H9 (cell line): ENCODE results near the gene FBXL7. TPM values are rescaled to one million over a fixed set of nuclear protein-coding genes. Genes with fewer than 3 reads are reported as not detected.

Experiments
- DNase-seq: peaks from one replicate; pipeline ENCODE4 v3.0.0-alpha.2; 2017
- H2AFZ ChIP-seq: one replicate; pipeline ENCODE4 v1.6.1; 2013; ENCODE audit warnings: mild to moderate bottlenecking, low read length, control low read depth, moderate library complexity
- H2AK5ac ChIP-seq: 2 replicates; pipeline ENCODE4 v1.6.1; 2013; ENCODE audit warnings: low read length, control low read depth, mixed read lengths; ENCODE audit not compliant: insufficient read length
- H2BK120ac ChIP-seq: one replicate; pipeline ENCODE4 v1.6.1; 2013; ENCODE audit warnings: low read depth, mild to moderate bottlenecking, low read length, control low read depth, inconsistent platforms; ENCODE audit not compliant: poor library complexity, severe bottlenecking
- H2BK12ac ChIP-seq: 2 replicates; pipeline ENCODE4 v1.6.1; 2013; ENCODE audit warnings: low read length, control low read depth, mixed read lengths, low read depth; ENCODE audit not compliant: insufficient read length
- H2BK15ac ChIP-seq: 2 replicates; pipeline ENCODE4 v1.6.1; 2013; ENCODE audit warnings: low read depth, low read length, control low read depth
- H2BK20ac ChIP-seq: one replicate; pipeline ENCODE4 v1.6.1; 2013; ENCODE audit warnings: low read depth, mild to moderate bottlenecking, low read length, control low read depth, inconsistent platforms; ENCODE audit not compliant: poor library complexity, severe bottlenecking
- H2BK5ac ChIP-seq: 2 replicates; pipeline ENCODE4 v1.6.1; 2013; ENCODE audit warnings: low read length, control low read depth, mixed read lengths; ENCODE audit not compliant: insufficient read length
- H3K14ac ChIP-seq: 2 replicates; pipeline ENCODE4 v1.6.1; 2013; ENCODE audit warnings: low read length, control low read depth; ENCODE audit not compliant: insufficient read depth
- H3K18ac ChIP-seq: 2 replicates; pipeline ENCODE4 v1.6.1; 2013; ENCODE audit warnings: low read depth, mild to moderate bottlenecking, mixed read lengths, low read length, control low read depth; ENCODE audit not compliant: insufficient read length
- H3K23ac ChIP-seq: 2 replicates; pipeline ENCODE4 v1.6.1; 2013; ENCODE audit warnings: low read length, control low read depth, mixed read lengths, low read depth; ENCODE audit not compliant: insufficient read length
- H3K23me2 ChIP-seq: 2 replicates; pipeline ENCODE4 v1.6.1; 2013; ENCODE audit warnings: low read depth, mild to moderate bottlenecking, mixed read lengths, low read length, control low read depth; ENCODE audit not compliant: insufficient read length, poor library complexity, severe bottlenecking
- H3K27ac ChIP-seq: 2 replicates; pipeline ENCODE4 v1.5.1; 2013; ENCODE audit warnings: low read length, control low read depth, mixed read lengths, low read depth; ENCODE audit not compliant: insufficient read length
- H3K27me3 ChIP-seq: 2 replicates; pipeline ENCODE4 v1.6.1; 2013; ENCODE audit warnings: low read length, control low read depth, inconsistent platforms; ENCODE audit not compliant: insufficient read depth
- H3K4ac ChIP-seq: 2 replicates; pipeline ENCODE4 v1.6.1; 2013; ENCODE audit warnings: low read depth, mild to moderate bottlenecking, control low read depth, inconsistent platforms, low read length, moderate library complexity
- H3K4me1 ChIP-seq: 2 replicates; pipeline ENCODE4 v1.6.1; 2013; ENCODE audit warnings: low read length, control low read depth, inconsistent platforms; ENCODE audit not compliant: insufficient read depth
- H3K4me2 ChIP-seq: 2 replicates; pipeline ENCODE4 v1.6.1; 2013; ENCODE audit warnings: low read length, control low read depth, mixed read lengths; ENCODE audit not compliant: insufficient read length, insufficient read depth
- H3K56ac ChIP-seq: 2 replicates; pipeline ENCODE4 v1.6.1; 2013; ENCODE audit warnings: low read depth, mild to moderate bottlenecking, mixed read lengths, low read length, control low read depth; ENCODE audit not compliant: insufficient read length
- H3K79me1 ChIP-seq: 2 replicates; pipeline ENCODE4 v1.6.1; 2013; ENCODE audit warnings: low read depth, mild to moderate bottlenecking, moderate library complexity, low read length, control low read depth, inconsistent platforms; ENCODE audit not compliant: insufficient read depth, poor library complexity, severe bottlenecking
- H3K79me2 ChIP-seq: 2 replicates; pipeline ENCODE4 v1.6.1; 2013; ENCODE audit warnings: low read length, control low read depth, inconsistent platforms; ENCODE audit not compliant: insufficient read depth
- H3K9ac ChIP-seq: 2 replicates; pipeline ENCODE4 v1.6.1; 2013; ENCODE audit warnings: low read length, control low read depth, mixed read lengths; ENCODE audit not compliant: insufficient read length; ENCODE audit errors: extremely low read depth
- H3K9me3 ChIP-seq: one replicate; pipeline ENCODE4 v1.6.1; 2013; ENCODE audit warnings: low read depth, low read length, inconsistent platforms; ENCODE audit not compliant: control insufficient read depth
- H3T11ph ChIP-seq: one replicate; pipeline ENCODE4 v1.6.1; 2013; ENCODE audit warnings: mild to moderate bottlenecking, low read length, control low read depth, inconsistent platforms
- H4K20me1 ChIP-seq: one replicate; pipeline ENCODE4 v1.6.1; 2013; ENCODE audit not compliant: control insufficient read depth, insufficient read length, insufficient read depth
- H4K5ac ChIP-seq: 2 replicates; pipeline ENCODE4 v1.6.1; 2013; ENCODE audit warnings: low read depth, mild to moderate bottlenecking, mixed read lengths, low read length, control low read depth; ENCODE audit not compliant: insufficient read length
- H4K8ac ChIP-seq: replicated peaks from 2 replicates; pipeline ENCODE4 v1.6.1; 2013; ENCODE audit warnings: low read length, control low read depth, mixed read lengths, low read depth; ENCODE audit not compliant: insufficient read length
- H4K91ac ChIP-seq: 2 replicates; pipeline ENCODE4 v1.6.1; 2013; ENCODE audit warnings: low read depth, mild to moderate bottlenecking, moderate library complexity, mixed read lengths, low read length, control low read depth; ENCODE audit not compliant: insufficient read length
- H3K27ac Mint-ChIP-seq, 3 experiments: 2 replicates in 2 of 3; 3 replicates in 1 of 3; pipeline ENCODE4 v1.8.0; 2020 to 2021; ENCODE audit warnings: mixed read lengths in 3 of 3, mild to moderate bottlenecking in 1 of 3, moderate library complexity in 1 of 3
- H3K27me3 Mint-ChIP-seq: 2 replicates; pipeline ENCODE4 v1.8.0; 2021; ENCODE audit warnings: low read depth, mild to moderate bottlenecking, moderate library complexity, mixed read lengths
- H3K36me3 Mint-ChIP-seq, 3 experiments: 2 replicates in 2 of 3; 3 replicates in 1 of 3; pipeline ENCODE4 v1.8.0; 2020 to 2021; ENCODE audit warnings: low read depth in 3 of 3, mixed read lengths in 3 of 3; ENCODE audit not compliant: insufficient read depth in 1 of 3
- H3K4me1 Mint-ChIP-seq, 2 experiments: 2 replicates each; pipeline ENCODE4 v1.8.0; 2020; ENCODE audit warnings: mixed read lengths in 2 of 2
- H3K4me3 Mint-ChIP-seq, 2 experiments: 2 replicates in 1 of 2; 3 replicates in 1 of 2; pipeline ENCODE4 v1.8.0; 2020 to 2021; ENCODE audit warnings: mild to moderate bottlenecking in 2 of 2, mixed read lengths in 2 of 2, moderate library complexity in 1 of 2
- H3K9me3 Mint-ChIP-seq, 2 experiments: 2 replicates in 1 of 2; 3 replicates in 1 of 2; pipeline ENCODE4 v1.8.0; 2020; ENCODE audit warnings: mild to moderate bottlenecking in 2 of 2, mixed read lengths in 2 of 2, moderate library complexity in 1 of 2
- WGBS: extraction: QIAGEN DNeasy Blood & Tissue Kit; methylation state at CpG from one replicate; pipeline ENCODE4 v1.1.7; 2013; ENCODE audit warnings: missing lambda C conversion rate, low lambda C conversion rate, mixed read lengths; ENCODE audit not compliant: insufficient read length; ENCODE audit errors: extremely low coverage; 5-methylcytosine and 5-hydroxymethylcytosine counted together
- total RNA-seq: library from RNA; stranded (reverse); gene quantifications from 2 replicates; pipeline ENCODE4 v1.2.1, GENCODE V29; 2021
- TF ChIP-seq, protein P1 (sequence below): fragments of 200-600 bp; sonication (generic); conservative IDR thresholded peaks from 3 replicates; pipeline ENCODE4 v1.8.0; 2021; ENCODE audit warnings: antibody characterized with exemption, mild to moderate bottlenecking

FBXL7 gene
- total RNA-seq, 1 experiment from 2014 or later: 14.6 TPM

DNA sequence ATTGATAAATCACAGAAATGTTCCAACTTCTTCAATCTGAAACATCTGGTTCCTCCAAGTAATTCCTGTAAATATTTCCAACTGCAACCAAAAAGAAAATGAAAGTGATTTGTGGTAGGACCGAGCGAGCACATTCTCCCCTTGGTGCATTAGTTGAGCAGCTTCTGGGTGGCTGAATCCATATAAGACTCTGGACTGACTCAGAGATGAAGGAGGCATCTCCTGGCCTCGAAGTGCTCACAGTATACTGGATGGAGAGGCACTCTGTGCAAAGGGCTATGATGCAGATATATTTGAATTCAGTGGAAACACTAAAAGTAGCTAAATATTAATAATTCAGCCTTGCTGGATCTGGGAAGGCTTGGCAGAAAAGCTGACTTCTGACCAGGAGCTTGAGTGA lies 414.7 kb downstream of the FBXL7 start:
- Mint-ChIP-seq H3K27ac (peak overlapping the region in 1 of 3 experiments; percentile 76; a peak in 2 of 7 replicates), H3K4me1 (peaks cover 24 to 27% of the 10 kb centered on the region in 2 experiments), H3K36me3 (no peaks in the 10 kb centered on the region; a peak in 1 of 7 replicates), H3K4me3 (no peak overlapping the region), H3K27me3 (no peaks in the 10 kb centered on the region), H3K9me3 (no peaks in the 10 kb centered on the region)
- Histone ChIP-seq H3T11ph (no peak overlapping the region), H2AK5ac (no peak overlapping the region), H3K79me1 (no peaks in the 10 kb centered on the region), H2BK15ac (no peak overlapping the region), H4K20me1 (no peaks in the 10 kb centered on the region), H3K27ac (no peak overlapping the region), H2BK20ac (no peak overlapping the region), H3K14ac (no peak overlapping the region), H2AFZ (no peak overlapping the region), H3K23ac (no peak overlapping the region), H2BK12ac (no peak overlapping the region), H2BK120ac (no peak overlapping the region), H3K56ac (no peak overlapping the region), H4K91ac (no peak overlapping the region), H3K9ac (no peak overlapping the region), H3K9me3 (no peaks in the 10 kb centered on the region), H3K27me3 (no peaks in the 10 kb centered on the region), H4K5ac (no peak overlapping the region), H3K18ac (no peak overlapping the region), H4K8ac (no peak overlapping the region), H3K4me1 (peaks cover 4% of the 10 kb centered on the region; the same call in 1 of the 2 replicates), H2BK5ac (no peak overlapping the region), H3K4me2 (no peak overlapping the region), H3K79me2 (no peaks in the 10 kb centered on the region), H3K23me2 (no peaks in the 10 kb centered on the region), H3K4ac (no peak overlapping the region)
- TF ChIP-seq, protein P1, sequence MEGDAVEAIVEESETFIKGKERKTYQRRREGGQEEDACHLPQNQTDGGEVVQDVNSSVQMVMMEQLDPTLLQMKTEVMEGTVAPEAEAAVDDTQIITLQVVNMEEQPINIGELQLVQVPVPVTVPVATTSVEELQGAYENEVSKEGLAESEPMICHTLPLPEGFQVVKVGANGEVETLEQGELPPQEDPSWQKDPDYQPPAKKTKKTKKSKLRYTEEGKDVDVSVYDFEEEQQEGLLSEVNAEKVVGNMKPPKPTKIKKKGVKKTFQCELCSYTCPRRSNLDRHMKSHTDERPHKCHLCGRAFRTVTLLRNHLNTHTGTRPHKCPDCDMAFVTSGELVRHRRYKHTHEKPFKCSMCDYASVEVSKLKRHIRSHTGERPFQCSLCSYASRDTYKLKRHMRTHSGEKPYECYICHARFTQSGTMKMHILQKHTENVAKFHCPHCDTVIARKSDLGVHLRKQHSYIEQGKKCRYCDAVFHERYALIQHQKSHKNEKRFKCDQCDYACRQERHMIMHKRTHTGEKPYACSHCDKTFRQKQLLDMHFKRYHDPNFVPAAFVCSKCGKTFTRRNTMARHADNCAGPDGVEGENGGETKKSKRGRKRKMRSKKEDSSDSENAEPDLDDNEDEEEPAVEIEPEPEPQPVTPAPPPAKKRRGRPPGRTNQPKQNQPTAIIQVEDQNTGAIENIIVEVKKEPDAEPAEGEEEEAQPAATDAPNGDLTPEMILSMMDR: no peak
- no CpG with 5 or more reads among the region's 3 CpGs for WGBS
- DNase-seq: no peak
